GM12873 (cell line): ENCODE data around the gene SFMBT2.

Experiments
- TF ChIP-seq, protein P1 (sequence below): IDR thresholded peaks from 2 replicates; pipeline ENCODE4 v1.5.1; 2012; ENCODE audit warnings: low read depth, mild to moderate bottlenecking, moderate library complexity, low read length, control low read depth; ENCODE audit not compliant: insufficient read depth; ENCODE audit errors: missing control alignments

Gene SFMBT2

GRCh38 chr10:7159517-7159916, 251.3 kb downstream of the SFMBT2 start:
- TF ChIP-seq, protein P1, sequence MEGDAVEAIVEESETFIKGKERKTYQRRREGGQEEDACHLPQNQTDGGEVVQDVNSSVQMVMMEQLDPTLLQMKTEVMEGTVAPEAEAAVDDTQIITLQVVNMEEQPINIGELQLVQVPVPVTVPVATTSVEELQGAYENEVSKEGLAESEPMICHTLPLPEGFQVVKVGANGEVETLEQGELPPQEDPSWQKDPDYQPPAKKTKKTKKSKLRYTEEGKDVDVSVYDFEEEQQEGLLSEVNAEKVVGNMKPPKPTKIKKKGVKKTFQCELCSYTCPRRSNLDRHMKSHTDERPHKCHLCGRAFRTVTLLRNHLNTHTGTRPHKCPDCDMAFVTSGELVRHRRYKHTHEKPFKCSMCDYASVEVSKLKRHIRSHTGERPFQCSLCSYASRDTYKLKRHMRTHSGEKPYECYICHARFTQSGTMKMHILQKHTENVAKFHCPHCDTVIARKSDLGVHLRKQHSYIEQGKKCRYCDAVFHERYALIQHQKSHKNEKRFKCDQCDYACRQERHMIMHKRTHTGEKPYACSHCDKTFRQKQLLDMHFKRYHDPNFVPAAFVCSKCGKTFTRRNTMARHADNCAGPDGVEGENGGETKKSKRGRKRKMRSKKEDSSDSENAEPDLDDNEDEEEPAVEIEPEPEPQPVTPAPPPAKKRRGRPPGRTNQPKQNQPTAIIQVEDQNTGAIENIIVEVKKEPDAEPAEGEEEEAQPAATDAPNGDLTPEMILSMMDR = no peak

DNA sequence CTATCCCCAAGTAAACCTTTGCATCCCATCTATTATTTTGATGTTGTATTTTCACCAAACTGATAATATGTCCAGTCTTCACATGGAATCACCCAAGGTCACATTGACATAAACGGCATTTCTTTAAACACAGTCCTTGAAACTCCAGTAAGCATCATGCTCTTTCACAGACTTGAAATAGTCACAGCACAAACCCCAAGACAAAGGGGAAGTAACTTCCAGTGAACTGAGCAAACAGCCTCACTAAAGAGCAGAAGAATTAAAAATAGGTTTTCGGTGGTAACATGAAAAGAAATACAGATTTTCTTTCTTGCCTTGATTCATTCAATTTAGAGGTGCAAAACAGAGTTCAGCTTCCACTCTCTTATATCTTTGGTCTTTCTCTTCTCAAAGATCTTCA, 253.7 kb downstream of the SFMBT2 start:
- TF ChIP-seq, protein P1 = no peak

GRCh38 chr10:7153750-7154149, 257.1 kb downstream of the SFMBT2 start:
- TF ChIP-seq, protein P1 = no peak

DNA sequence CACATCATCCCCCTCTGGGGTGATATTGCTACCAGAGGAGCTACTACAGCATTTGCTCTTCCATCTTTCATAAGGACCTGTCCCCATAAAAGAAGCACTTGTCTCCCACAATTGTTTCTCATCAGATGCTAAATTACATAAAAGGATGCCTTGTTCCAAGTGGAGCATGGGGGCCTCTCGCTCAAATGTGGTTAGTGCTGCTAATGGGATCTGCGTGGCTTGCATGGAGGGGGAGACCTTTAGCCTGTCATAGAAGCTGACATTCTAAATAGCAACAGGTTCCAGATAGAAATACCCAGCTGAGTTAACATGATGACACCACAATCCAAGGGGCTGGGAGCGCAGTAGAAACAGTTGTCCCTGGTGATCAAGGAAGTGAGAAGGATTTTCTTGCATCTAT, 257.9 kb downstream of the SFMBT2 start:
- TF ChIP-seq, protein P1 = no peak

DNA sequence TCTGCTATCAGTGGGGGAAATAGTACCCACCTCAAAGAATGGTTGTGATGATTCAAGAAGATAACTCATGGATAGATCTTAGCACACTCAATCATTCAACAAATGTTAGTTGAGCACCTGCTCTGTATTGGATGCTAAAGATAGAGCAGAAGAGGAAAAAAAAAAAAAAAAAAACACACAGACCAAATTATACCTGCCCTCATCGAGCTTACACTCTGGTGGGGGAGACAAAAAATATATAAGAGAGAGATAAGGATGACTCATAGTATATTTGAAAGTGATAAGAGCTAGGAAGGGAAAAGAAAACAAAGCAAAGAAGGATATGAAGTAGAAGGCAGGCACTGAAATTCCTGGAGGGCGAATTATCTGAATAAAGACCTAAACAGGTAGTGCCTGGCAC, 258.5 kb downstream of the SFMBT2 start:
- TF ChIP-seq, protein P1 = no peak

DNA sequence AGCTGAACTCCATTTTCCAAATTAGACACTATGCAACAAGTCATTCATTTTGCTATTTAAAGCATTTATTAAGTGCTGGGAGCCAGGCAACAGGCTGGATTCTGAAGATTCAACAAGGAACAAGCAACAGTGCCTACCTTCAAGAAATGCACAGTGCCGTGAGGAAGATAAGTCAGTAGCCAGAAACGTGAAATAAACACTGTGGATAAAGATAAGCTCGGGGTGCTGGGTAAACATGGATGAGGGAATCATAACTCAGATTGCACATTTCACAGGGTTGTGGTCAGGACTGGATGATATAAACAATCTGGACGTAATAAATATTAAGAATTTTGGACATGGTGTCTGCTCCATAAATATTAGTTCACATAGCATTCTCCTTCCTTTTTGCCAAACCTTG, 259.3 kb downstream of the SFMBT2 start:
- TF ChIP-seq, protein P1 = no peak

DNA sequence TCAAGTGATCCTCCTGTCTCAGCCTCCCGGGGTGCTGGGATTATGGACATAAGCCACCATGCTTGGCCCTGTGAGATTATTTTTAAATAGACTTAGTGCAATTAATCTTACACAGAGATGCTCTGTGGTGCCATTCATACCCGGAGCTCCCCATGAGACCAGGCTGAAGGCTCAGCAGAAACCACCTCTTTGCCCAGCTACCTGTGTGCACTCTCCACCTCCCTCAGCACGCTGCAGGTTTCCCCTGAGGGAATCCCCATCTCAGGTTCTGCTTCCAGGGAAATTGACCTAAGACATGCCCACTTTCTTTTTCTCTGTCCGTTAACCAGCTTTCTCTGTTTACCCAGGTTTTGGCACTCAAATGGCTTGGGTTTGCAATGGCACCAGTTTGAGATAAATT, 260.5 kb downstream of the SFMBT2 start:
- TF ChIP-seq, protein P1 = no peak

- TF ChIP-seq, protein P1 = no peak
Measured at GRCh38 chr10:7146189-7146588, 264.6 kb downstream of the SFMBT2 start.
